NT2/D1 (cell line): ENCODE results near the gene WDR62.

Experiments used
- DNase-seq: peaks from one replicate; pipeline ENCODE4 v3.0.0-alpha.2; 2011; ENCODE audit warnings: low read depth, low spot score
- H3K27me3 ChIP-seq: 2 replicates; pipeline ENCODE4 v1.6.0; 2011; ENCODE audit warnings: mild to moderate bottlenecking; ENCODE audit not compliant: insufficient read length, insufficient read depth
- H3K36me3 ChIP-seq: 2 replicates; pipeline ENCODE4 v1.6.1; 2011; ENCODE audit warnings: mild to moderate bottlenecking, low read length, mixed read lengths; ENCODE audit not compliant: insufficient read depth, insufficient read length
- H3K4me1 ChIP-seq: 2 replicates; pipeline ENCODE4 v1.5.1; 2011; ENCODE audit not compliant: insufficient read depth, insufficient read length
- H3K4me3 ChIP-seq: 2 replicates; pipeline ENCODE4 v1.5.1; 2011; ENCODE audit warnings: low read depth; ENCODE audit not compliant: insufficient read length
- H3K9ac ChIP-seq: 2 replicates; pipeline ENCODE4 v1.6.0; 2011; ENCODE audit warnings: low read depth; ENCODE audit not compliant: insufficient read length
- H3K9me3 ChIP-seq: 2 replicates; pipeline ENCODE4 v1.5.1; 2011; ENCODE audit warnings: mild to moderate bottlenecking, low read length; ENCODE audit not compliant: insufficient read depth
- SUZ12 ChIP-seq: IDR thresholded peaks from 2 replicates; pipeline ENCODE4 v1.6.1; 2011; ENCODE audit not compliant: insufficient read length, insufficient read depth; ENCODE audit errors: extremely low read depth
- YY1 ChIP-seq: IDR thresholded peaks from 2 replicates; pipeline ENCODE4 v1.6.1; 2011; ENCODE audit not compliant: insufficient read length, insufficient read depth
- ZNF274 ChIP-seq: IDR thresholded peaks from 2 replicates; pipeline ENCODE4 v1.6.1; 2011; ENCODE audit warnings: mild to moderate bottlenecking, low read depth, low read length

The WDR62 gene

DNA sequence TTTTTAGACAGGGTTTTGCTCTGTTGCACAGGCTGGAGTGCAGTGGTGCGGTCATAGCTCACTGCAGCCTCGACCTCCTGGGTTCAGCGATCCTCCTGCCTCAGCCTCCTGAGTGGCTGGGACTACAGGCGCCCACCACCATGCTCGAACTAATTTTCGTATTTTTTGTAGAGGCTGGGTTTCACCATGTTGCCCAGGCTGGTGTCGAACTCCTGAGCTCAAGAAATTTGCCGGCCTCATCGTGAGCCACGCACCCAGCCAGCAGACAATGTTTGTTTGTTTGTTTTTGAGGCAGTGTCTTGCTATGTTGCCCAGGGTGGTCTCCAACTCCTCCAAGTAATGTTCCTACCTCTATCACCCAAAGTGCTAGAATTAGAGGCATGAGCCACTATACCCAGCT, 98.4 kb downstream of the WDR62 start:
- Histone ChIP-seq H3K36me3 (peaks cover 32% of the 10 kb centered on the region), H3K9me3 (no peaks in the 10 kb centered on the region), H3K9ac (no peak overlapping the region), H3K4me1 (peaks cover 9% of the 10 kb centered on the region), H3K4me3 (no peak overlapping the region), H3K27me3 (no peaks in the 10 kb centered on the region)
- TF ChIP-seq YY1 (no peak), ZNF274 (no peak), SUZ12 (no peak)
- DNase-seq: no peak
